NCI-H510A (cell line): ENCODE data around the gene TNFRSF1A.

ENCODE experiments used
- DNase-seq: peaks from one replicate; lab custom pipeline; 2025; lab: John Stamatoyannopoulos, UW

The TNFRSF1A gene

GRCh38 chr12:6374028-6374785 is 32.3 kb upstream of the TNFRSF1A start:
- no peak for DNase-seq

DNA sequence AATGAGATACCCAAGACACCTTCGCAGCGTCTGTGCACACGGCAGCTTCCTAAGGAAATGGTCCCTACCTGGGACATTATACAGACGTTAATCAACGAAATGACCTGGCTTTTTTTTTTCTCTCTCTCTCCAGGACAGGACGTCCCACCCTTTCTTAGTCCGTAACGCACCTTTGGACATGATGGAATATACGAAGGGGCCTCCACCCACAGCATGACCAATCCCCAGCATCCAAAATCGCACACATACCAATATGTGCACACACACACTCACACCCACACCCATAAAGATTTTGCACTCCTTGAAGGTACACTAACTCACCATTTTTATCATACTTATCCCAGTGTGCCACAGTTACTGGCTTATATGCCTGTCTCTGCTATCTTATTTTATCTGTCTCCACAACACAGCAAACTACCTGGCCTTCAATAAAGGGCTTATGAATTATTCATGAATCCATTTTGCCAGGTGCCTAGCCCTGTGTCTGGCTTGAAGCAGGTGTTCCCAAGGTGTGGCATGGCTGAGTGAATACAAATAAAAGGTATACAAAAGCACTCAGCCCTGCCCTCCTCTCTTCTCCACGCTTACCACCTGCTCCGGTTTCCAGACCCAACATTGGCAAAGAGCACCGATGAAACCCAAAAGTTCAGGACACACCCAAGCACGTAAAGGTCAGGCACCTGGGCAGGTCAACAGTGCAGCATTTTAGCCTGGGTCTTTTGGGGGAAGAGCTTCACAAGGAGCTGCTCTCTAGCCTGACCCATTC is 31.3 kb upstream of the TNFRSF1A start:
- peak; percentile 69 for DNase-seq

- peak; percentile 83 for DNase-seq
Measured at GRCh38 chr12:6372403-6373003, 30.6 kb upstream of the TNFRSF1A start.

- peak; percentile 86 for DNase-seq
Measured at GRCh38 chr12:6370994-6371754, 29.3 kb upstream of the TNFRSF1A start.

GRCh38 chr12:6370576-6370935 is 28.7 kb upstream of the TNFRSF1A start:
- no peak for DNase-seq

- no peak for DNase-seq
Measured at GRCh38 chr12:6369916-6370575, 28.2 kb upstream of the TNFRSF1A start.

DNA sequence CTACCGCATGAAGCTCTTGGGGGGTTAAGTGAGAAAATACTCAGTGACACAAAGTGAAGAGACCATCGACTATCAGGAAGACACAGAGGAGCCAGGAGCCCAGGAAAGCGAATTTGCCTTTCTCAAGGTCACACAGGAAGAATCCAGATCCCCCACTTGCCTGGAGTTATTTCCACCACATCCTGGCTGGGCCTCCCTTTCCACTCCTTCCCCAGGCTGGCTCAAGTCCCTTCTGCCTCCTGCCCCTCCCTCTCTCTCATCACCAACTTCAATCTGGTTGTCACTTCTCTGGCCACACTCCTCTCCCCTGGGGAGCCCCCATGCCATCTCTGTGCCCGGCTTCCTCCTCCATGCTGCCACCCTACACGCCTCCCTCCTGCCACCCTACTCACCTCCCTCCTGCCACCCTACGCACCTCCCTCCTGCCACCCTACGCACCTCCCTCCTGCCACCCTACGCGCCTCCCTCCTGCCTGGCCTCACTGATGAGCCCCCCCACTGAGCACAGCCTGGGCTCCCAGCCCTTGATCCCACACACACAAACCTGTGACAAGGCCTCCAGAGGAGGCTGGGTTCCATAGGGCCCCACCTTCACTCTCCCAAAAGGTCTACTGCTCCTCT is 27.1 kb upstream of the TNFRSF1A start:
- no peak for DNase-seq

- no peak for DNase-seq
Measured at GRCh38 chr12:6367969-6368892, 26.4 kb upstream of the TNFRSF1A start.

GRCh38 chr12:6367065-6367968 is 25.4 kb upstream of the TNFRSF1A start:
- no peak for DNase-seq

DNA sequence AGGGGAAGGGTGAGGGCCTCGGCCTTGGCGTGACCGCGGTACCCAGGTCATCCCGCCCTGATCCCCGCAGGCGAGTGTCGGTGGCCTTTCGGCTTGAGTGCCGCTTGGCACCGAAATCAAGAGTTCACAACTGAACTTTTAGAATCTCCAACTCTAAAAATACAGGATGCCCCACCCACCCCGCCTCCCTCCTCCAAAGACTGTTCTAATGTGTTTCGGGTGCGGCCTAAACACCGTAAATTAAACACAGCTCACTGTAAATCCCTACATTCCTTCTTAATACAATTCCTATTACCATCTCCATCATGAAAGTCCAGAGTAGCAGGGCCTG is 22.1 kb upstream of the TNFRSF1A start:
- no peak for DNase-seq

GRCh38 chr12:6363330-6364043 is 21.6 kb upstream of the TNFRSF1A start:
- DNase-seq = no peak

DNA sequence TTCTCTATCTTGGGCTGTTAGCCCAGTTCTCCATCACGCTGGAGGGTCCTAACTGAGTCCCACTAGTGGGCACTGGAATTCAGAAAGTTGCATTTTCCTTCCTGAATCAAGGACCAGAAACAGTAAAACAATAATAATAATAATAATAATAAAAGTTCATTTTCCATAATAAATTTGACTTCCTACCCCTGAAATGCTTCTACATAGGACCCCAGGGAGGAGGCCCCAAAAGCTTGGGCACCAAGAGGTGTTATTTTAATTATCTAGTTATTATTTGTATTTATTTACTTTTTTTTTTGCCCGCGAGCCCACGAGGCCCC is 21.1 kb upstream of the TNFRSF1A start:
- no peak for DNase-seq

DNA sequence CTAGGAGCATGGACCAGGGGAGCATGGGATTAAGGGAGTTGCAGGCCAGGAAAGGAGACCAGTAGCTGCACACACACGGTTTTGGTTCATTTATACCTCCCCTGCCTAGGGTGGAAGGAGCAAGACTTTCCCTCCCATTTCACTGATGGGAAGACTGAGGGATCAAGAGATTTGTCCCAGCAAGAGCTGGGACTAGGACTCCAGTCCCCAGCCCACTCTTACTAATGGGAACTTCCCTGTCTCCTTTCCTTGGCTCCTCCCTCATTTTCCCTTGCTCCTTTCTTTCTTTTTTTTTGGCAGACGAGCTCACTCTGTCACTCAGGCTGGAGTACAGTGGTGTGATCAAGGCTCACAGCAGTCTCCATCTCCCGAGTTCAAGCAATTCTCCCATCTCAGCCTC is 20.5 kb upstream of the TNFRSF1A start:
- no peak for DNase-seq

DNA sequence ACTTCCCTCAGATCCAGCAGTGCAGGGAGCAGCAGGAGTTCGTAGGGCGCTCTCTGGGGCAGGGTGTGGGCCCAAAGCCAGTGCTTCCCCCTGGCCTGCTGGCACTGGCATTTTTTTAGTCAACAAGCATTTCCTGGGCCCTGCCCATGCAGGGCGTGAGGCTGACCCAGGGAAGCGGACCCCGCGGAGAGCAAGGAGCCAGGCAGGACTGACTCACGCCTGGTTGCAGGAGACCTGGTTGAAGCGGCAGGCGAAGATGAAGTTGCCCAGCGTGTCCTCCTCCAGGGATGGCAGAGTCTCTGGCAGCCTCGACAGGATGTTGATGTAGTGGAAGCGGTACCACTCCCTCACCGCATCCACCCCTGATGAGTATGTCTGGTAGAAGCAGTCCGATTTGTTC is 20.0 kb upstream of the TNFRSF1A start:
- no peak for DNase-seq

GRCh38 chr12:6360578-6361490 is 19.0 kb upstream of the TNFRSF1A start:
- no peak for DNase-seq

DNA sequence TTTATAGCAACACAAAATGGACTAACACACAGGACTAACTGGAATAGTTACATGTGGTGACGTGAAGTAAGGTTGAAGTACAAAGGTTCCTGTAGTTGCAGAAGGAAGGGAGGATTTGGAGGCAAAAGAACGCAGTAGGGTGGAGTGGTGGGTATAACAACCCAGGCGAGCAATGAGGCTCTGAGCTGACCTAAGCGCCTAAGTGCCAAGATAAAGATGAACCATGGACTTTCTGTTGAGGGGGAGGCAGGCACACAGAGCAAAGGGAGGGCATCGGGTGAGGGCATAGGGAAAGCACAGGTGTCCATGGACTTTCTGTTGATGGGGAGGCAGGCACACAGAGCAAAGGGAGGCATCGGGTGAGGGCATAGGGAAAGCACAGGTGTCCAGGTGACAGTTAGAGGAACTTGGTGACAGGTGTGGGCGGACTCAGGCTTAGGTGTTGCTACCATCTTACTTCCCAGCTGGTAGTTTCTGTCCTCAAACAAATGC is 18.2 kb upstream of the TNFRSF1A start:
- DNase-seq = no peak

DNA sequence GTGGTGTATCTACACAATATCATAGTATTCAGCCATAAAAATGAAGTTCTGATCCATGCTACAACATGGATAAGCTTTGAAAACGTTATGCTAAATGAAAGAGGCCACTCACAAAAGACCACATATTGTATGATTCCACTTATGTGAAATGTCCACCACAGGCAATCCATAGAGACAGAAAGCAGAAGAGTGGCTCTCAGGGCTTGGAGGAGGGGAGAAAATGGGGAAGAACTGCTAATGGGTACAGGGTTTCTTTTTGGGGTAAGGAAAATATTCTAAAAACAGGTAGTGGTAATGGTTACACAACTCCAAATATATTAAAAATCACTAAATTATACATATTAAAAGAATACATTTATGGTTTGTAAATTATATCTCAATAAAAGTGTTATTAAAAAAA is 17.0 kb upstream of the TNFRSF1A start:
- DNase-seq = no peak

DNA sequence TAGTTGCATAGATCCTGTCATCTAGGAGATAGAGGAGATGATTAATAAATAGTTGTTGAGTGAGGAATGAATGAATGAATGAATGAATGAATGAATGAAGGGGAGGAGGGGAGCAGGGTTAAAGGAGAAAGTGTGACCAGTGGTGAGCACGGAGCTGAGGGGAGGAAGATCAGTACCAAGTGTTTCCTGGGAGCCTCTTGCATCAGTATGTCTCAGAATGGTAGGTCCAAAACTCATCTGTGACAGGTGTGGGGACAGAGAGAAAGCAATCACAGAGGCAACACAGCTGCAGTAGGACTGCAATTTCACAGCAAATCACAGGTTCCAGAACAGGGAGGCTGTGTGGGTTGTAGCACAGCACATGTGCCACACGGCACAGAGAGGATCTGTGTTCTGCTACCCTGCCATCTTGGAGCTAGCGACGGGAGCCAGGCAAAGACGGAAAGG is 14.5 kb upstream of the TNFRSF1A start:
- DNase-seq = no peak
